Liver (tissue), 9 donors: ENCODE results near the gene ADGRB2. TPM values are rescaled to one million over a fixed set of nuclear protein-coding genes. Genes with fewer than 3 reads are reported as not detected.

Experiments
- DNase-seq: peaks from one replicate; pipeline ENCODE4 v3.0.0-alpha.2; 2017; ENCODE audit warnings: low spot score
- H3K27ac ChIP-seq, 2 donors: one replicate each; pipeline ENCODE4 v1.7.0; 2013; ENCODE audit warnings: inconsistent platforms in 2 of 2, low read length in 2 of 2, control low read depth in 1 of 2, low read depth in 1 of 2, mild to moderate bottlenecking in 1 of 2
- H3K27me3 ChIP-seq, 4 donors: one replicate each; pipeline versions ENCODE4 v1.6.1 to v1.7.0; 2013; ENCODE audit warnings: low read length in 3 of 4, inconsistent platforms in 1 of 4, mild to moderate bottlenecking in 1 of 4, moderate library complexity in 1 of 4; ENCODE audit not compliant: control insufficient read depth in 4 of 4, insufficient read depth in 4 of 4
- H3K36me3 ChIP-seq, 4 donors: one replicate each; pipeline versions ENCODE4 v1.6.1 to v1.7.0; 2013; ENCODE audit warnings: low read length in 3 of 4, mild to moderate bottlenecking in 3 of 4, low read depth in 1 of 4, moderate library complexity in 1 of 4; ENCODE audit not compliant: control insufficient read depth in 4 of 4, insufficient read depth in 3 of 4
- H3K4me1 ChIP-seq, 4 donors: one replicate each; pipeline versions ENCODE4 v1.6.1 to v1.7.0; 2013; ENCODE audit warnings: low read length in 3 of 4, mild to moderate bottlenecking in 3 of 4, moderate library complexity in 1 of 4; ENCODE audit not compliant: control insufficient read depth in 4 of 4, insufficient read depth in 4 of 4
- H3K4me3 ChIP-seq, 3 donors: one replicate each; pipeline versions ENCODE4 v1.6.1 to v1.7.0; 2013; ENCODE audit warnings: low read length in 3 of 3, control low read depth in 1 of 3, low read depth in 1 of 3, mild to moderate bottlenecking in 1 of 3
- H3K9ac ChIP-seq, 2 donors: one replicate each; pipeline ENCODE4 v1.7.0; 2013; ENCODE audit warnings: low read length in 2 of 2, mild to moderate bottlenecking in 2 of 2, moderate library complexity in 2 of 2, control low read depth in 1 of 2, low read depth in 1 of 2
- H3K9me3 ChIP-seq, 4 donors: one replicate each; pipeline versions ENCODE4 v1.6.1 to v1.7.0; 2013; ENCODE audit warnings: low read length in 3 of 4; ENCODE audit not compliant: control insufficient read depth in 4 of 4
- EGR1 ChIP-seq, 2 donors: IDR thresholded peaks; 2 replicates each; pipeline ENCODE4 v1.6.1; 2016 to 2018; ENCODE audit warnings: antibody characterized with exemption in 2 of 2, low read depth in 2 of 2
- FOXA1 ChIP-seq: IDR thresholded peaks from 2 replicates; pipeline ENCODE4 v1.6.1; 2016; ENCODE audit warnings: antibody characterized with exemption
- FOXA2 ChIP-seq: IDR thresholded peaks from 2 replicates; pipeline ENCODE4 v1.6.1; 2016; ENCODE audit warnings: antibody characterized with exemption
- GABPA ChIP-seq, 2 donors: IDR thresholded peaks in 1 of 2; conservative IDR thresholded peaks in 1 of 2; 2 replicates each; pipeline ENCODE4 v1.6.1; 2016; ENCODE audit warnings: antibody characterized with exemption in 2 of 2, mild to moderate bottlenecking in 1 of 2, moderate library complexity in 1 of 2
- HNF4A ChIP-seq, 2 donors: conservative IDR thresholded peaks; 2 replicates each; pipeline ENCODE4 v1.6.1; 2016; ENCODE audit warnings: antibody characterized with exemption in 2 of 2, mild to moderate bottlenecking in 2 of 2
- HNF4G ChIP-seq: IDR thresholded peaks from 2 replicates; pipeline ENCODE4 v1.6.1; 2016; ENCODE audit warnings: antibody characterized with exemption
- JUND ChIP-seq, 2 donors: IDR thresholded peaks; 2 replicates each; pipeline ENCODE4 v1.6.1; 2016; ENCODE audit warnings: antibody characterized with exemption in 2 of 2
- NR2F2 ChIP-seq: IDR thresholded peaks from 2 replicates; pipeline ENCODE4 v1.6.1; 2016; ENCODE audit warnings: antibody characterized with exemption
- RAD21 ChIP-seq, 2 donors: IDR thresholded peaks; 2 replicates each; pipeline ENCODE4 v1.6.1; 2016; ENCODE audit warnings: antibody characterized with exemption in 2 of 2, mild to moderate bottlenecking in 2 of 2
- REST ChIP-seq: IDR thresholded peaks from 2 replicates; pipeline ENCODE4 v1.6.1; 2016; ENCODE audit warnings: antibody characterized with exemption, mild to moderate bottlenecking
- RXRA ChIP-seq, 2 donors: IDR thresholded peaks; 2 replicates each; pipeline ENCODE4 v1.6.1; 2017 to 2018; ENCODE audit warnings: antibody characterized with exemption in 2 of 2, mild to moderate bottlenecking in 1 of 2
- SP1 ChIP-seq: IDR thresholded peaks from 2 replicates; pipeline ENCODE4 v1.6.1; 2018; ENCODE audit warnings: antibody characterized with exemption, mild to moderate bottlenecking
- YY1 ChIP-seq: IDR thresholded peaks from 2 replicates; pipeline ENCODE4 v1.6.1; 2016; ENCODE audit warnings: antibody characterized with exemption, mild to moderate bottlenecking
- WGBS: extraction: QIAGEN DNeasy Blood & Tissue Kit; methylation state at CpG from one replicate; pipeline ENCODE4 v1.1.7; 2013; 5-methylcytosine and 5-hydroxymethylcytosine counted together
- polyA plus RNA-seq, 2 donors: library from polyadenylated mRNA; stranded (reverse) in 1 of 2; unstranded in 1 of 2; fragments of 200-250 nt in 1 of 2; fragments of >200 nt in 1 of 2; fragmentation: Nextera tagmentation in 1 of 2; extraction: Ambion mirVana in 1 of 2; gene quantifications; one replicate each; pipeline versions ENCODE4 v1.2.1 to v1.2.3, GENCODE V29; 2013 to 2015
- total RNA-seq, 2 donors: library from RNA; depleted of rRNA; stranded (reverse); fragments of >200 nt; gene quantifications; one replicate each; pipeline ENCODE4 v1.2.3, GENCODE V29; 2014
- TF ChIP-seq, protein P1 (sequence below): fragments of 150-350 bp; IDR thresholded peaks from 2 replicates; pipeline ENCODE4 v1.5.1; 2017; ENCODE audit warnings: improper control_type of control experiment, low read depth, low read length; ENCODE audit not compliant: missing input control
- TF ChIP-seq, protein P2 (sequence below): IDR thresholded peaks from 2 replicates; pipeline ENCODE4 v1.6.1; 2016; ENCODE audit warnings: antibody characterized with exemption
- TF ChIP-seq, protein P3 (sequence below): IDR thresholded peaks from 2 replicates; pipeline ENCODE4 v1.6.1; 2016; ENCODE audit warnings: antibody characterized with exemption
- donor health status: healthy.
- donor health status: healthy.
- donor health status: healthy.
- donor health status: healthy.
- donor health status: healthy.

The ADGRB2 gene
- total and polyA plus RNA-seq, 4 donors, result under 0.01 to 0.05 (median 0.05) TPM; not detected in 1

GRCh38 chr1:31725777-31726535, 38.2 kb downstream of the ADGRB2 start:
- H3K4me1 ChIP-seq, result no peaks in the 10 kb centered on the region
- H3K27ac ChIP-seq, result no peak overlapping the region
- no peaks in the 10 kb centered on the region for H3K9me3 ChIP-seq
- H3K27me3 ChIP-seq, result peaks cover 0 to 3% (median 0%) of the 10 kb centered on the region in 4 donors
- TF ChIP-seq FOXA1 (no peak), NR2F2 (no peak), EGR1 (IDR thresholded peaks at IDR 0.05; ENCODE audit: low read depth in 2 of 2) (no peak), FOXA2 (no peak), REST (no peak), JUND (IDR thresholded peaks at IDR 0.05) (no peak), GABPA (IDR thresholded peaks at IDR 0.05 in 1 of 2, conservative IDR thresholded peaks at IDR 0.05 in 1 of 2) (no peak), HNF4G (no peak), SP1 (no peak), YY1 (no peak), RAD21 (IDR thresholded peaks at IDR 0.05) (no peak), RXRA (IDR thresholded peaks at IDR 0.05) (no peak)
- TF ChIP-seq, protein P1, sequence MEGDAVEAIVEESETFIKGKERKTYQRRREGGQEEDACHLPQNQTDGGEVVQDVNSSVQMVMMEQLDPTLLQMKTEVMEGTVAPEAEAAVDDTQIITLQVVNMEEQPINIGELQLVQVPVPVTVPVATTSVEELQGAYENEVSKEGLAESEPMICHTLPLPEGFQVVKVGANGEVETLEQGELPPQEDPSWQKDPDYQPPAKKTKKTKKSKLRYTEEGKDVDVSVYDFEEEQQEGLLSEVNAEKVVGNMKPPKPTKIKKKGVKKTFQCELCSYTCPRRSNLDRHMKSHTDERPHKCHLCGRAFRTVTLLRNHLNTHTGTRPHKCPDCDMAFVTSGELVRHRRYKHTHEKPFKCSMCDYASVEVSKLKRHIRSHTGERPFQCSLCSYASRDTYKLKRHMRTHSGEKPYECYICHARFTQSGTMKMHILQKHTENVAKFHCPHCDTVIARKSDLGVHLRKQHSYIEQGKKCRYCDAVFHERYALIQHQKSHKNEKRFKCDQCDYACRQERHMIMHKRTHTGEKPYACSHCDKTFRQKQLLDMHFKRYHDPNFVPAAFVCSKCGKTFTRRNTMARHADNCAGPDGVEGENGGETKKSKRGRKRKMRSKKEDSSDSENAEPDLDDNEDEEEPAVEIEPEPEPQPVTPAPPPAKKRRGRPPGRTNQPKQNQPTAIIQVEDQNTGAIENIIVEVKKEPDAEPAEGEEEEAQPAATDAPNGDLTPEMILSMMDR, result no peak
- TF ChIP-seq, protein P2, sequence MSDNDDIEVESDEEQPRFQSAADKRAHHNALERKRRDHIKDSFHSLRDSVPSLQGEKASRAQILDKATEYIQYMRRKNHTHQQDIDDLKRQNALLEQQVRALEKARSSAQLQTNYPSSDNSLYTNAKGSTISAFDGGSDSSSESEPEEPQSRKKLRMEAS, result no peak
- DNase-seq, result no peak
- 88% methylated on average over 12 of the region's 12 CpGs for WGBS
- H3K9ac ChIP-seq, result no peak overlapping the region
- H3K36me3 ChIP-seq, result no peaks in the 10 kb centered on the region
- no peak overlapping the region for H3K4me3 ChIP-seq

- H3K4me3 ChIP-seq, result no peak overlapping the region
- no peak for DNase-seq
- no peaks in the 10 kb centered on the region for H3K36me3 ChIP-seq
- no peak overlapping the region for H3K27ac ChIP-seq
- no peaks in the 10 kb centered on the region for H3K4me1 ChIP-seq
- no peak overlapping the region for H3K9ac ChIP-seq
- peaks cover 0 to 3% (median 0%) of the 10 kb centered on the region in 4 donors for H3K27me3 ChIP-seq
- no peaks in the 10 kb centered on the region for H3K9me3 ChIP-seq
- 85% methylated on average over 10 of the region's 10 CpGs for WGBS
- no peak for TF ChIP-seq GABPA (IDR thresholded peaks at IDR 0.05 in 1 of 2, conservative IDR thresholded peaks at IDR 0.05 in 1 of 2)
- TF ChIP-seq, protein P3, sequence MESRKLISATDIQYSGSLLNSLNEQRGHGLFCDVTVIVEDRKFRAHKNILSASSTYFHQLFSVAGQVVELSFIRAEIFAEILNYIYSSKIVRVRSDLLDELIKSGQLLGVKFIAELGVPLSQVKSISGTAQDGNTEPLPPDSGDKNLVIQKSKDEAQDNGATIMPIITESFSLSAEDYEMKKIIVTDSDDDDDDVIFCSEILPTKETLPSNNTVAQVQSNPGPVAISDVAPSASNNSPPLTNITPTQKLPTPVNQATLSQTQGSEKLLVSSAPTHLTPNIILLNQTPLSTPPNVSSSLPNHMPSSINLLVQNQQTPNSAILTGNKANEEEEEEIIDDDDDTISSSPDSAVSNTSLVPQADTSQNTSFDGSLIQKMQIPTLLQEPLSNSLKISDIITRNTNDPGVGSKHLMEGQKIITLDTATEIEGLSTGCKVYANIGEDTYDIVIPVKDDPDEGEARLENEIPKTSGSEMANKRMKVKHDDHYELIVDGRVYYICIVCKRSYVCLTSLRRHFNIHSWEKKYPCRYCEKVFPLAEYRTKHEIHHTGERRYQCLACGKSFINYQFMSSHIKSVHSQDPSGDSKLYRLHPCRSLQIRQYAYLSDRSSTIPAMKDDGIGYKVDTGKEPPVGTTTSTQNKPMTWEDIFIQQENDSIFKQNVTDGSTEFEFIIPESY, result no peak
- TF ChIP-seq REST, result no peak
- TF ChIP-seq HNF4A (conservative IDR thresholded peaks at IDR 0.05), result no peak
- no peak for TF ChIP-seq NR2F2
- no peak for TF ChIP-seq FOXA2
- TF ChIP-seq SP1, result no peak
- no peak for TF ChIP-seq EGR1 (IDR thresholded peaks at IDR 0.05; ENCODE audit: low read depth in 2 of 2)
- no peak for TF ChIP-seq RXRA (IDR thresholded peaks at IDR 0.05)
- TF ChIP-seq, protein P1, result no peak
- TF ChIP-seq, protein P2, result no peak
Observed at GRCh38 chr1:31725134-31725533, 39.0 kb downstream of the ADGRB2 start.
